ENCODE data around the gene IL1RAPL2.

IL1RAPL2 gene

DNA sequence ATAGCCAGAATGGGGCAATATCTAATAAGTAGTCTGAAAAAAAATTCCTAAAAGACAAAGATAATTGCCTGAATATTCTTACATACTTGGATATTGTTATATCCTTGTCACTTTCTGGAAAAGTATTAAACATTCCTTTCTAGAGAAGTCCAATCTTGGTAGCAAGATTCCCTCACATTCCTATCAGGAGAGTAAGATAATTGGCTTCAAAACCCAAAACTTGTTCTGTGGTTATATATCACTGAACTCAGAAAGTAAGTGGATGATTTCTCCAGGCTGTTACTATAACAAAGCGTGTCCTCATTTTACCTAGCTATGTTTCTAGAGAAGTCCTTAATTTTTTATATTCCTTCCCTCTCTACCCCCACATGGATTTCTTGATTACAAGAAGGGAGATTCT lies 700.5 kb downstream of the IL1RAPL2 start:
- no peak for DNase-seq (ENCODE audit: low read depth in 2 of 2)

DNA sequence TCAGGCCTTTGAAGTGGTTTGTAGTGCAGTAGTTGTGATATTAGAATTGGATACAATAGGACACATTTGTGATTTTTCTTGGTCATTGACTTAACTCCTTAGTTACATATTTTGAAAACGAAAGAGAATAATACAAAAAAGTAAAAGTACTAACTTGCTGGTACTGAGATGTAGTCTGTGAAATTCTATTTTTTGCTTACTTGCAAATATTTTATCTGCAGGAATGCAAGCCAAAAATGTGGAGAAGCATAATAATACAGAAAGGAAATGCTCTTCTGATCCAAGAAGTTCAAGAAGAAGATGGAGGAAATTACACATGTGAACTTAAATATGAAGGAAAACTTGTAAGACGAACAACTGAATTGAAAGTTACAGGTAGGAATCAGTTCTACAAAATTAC lies 701.2 kb downstream of the IL1RAPL2 start:
- DNase-seq (ENCODE audit: low read depth in 2 of 2), result no peak

DNA sequence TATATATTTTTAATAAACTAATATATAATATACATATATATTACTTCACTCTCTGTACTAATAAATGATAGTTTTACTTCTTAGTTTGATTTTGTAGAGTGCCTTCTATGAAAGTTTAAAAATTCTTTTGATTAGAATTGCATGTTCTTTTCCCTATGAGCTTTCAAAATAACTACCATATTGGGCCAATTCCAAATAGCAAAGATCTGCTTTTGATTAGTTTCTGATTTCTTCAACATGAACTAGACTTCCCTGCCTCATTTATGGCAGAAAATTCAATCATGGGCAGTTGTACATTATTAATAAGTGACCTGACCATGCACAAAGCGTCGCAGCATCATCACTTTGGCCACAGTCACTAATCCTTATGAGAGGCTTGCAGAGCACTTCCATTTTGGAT lies 703.4 kb downstream of the IL1RAPL2 start:
- DNase-seq (ENCODE audit: low read depth in 2 of 2), result no peak

DNA sequence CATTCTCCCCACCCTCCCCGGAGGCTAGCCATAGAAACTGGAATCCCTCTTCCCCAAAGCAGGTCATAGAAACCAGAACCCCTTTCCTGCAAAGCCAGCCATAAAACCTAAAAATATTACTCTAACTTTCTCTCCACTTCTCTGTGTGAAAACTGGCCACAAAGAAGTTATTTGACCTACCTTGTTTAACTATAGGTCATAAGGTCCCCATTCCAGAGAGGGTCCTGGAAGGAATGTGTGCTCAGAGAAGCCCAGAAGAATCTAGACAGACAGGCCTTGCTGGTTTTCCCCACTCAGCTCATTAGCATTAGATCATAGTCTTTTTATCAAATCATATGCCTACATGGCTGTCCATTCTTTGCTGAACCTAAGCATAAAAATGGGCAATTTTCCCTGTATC lies 707.3 kb downstream of the IL1RAPL2 start:
- no peak for DNase-seq (ENCODE audit: low read depth in 2 of 2)

DNA sequence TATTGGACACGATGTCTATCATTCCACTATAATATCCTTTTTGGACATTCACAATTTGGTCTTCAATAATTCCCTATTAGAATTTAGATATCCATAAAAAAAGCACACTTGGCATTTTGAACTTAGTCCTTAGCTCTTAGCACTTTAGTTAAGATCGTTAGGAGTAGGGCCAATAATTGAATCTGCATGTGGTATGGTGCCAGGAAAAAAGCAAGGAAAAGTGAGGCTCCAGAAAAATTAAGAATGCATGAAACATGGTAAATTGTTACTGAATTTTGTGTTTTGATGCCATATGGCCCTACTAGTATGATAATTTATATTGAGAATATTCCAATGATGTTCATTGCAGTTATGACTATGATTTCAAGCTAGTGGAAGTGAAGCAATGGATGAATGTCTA lies 708.1 kb downstream of the IL1RAPL2 start:
- DNase-seq (ENCODE audit: low read depth in 2 of 2), result no peak

DNA sequence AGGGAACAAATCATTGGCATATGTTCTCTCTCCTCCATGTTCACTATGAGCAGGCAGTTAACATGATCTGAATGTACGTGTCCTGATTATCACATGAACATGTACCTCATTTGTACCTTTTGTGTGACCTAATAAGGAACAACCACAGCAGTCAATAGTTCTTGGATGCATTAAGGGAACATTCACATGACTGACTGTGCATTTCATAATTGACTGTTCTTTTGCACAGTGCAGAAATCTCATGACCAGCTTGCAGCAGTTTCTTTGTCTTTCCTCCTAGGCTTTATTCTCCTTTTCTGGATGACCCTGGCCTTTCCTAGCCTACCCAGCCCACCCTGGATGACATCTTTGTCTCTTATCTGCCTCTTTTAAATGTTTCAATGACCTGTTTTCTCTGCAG lies 711.1 kb downstream of the IL1RAPL2 start:
- DNase-seq (ENCODE audit: low read depth in 2 of 2), result no peak

DNA sequence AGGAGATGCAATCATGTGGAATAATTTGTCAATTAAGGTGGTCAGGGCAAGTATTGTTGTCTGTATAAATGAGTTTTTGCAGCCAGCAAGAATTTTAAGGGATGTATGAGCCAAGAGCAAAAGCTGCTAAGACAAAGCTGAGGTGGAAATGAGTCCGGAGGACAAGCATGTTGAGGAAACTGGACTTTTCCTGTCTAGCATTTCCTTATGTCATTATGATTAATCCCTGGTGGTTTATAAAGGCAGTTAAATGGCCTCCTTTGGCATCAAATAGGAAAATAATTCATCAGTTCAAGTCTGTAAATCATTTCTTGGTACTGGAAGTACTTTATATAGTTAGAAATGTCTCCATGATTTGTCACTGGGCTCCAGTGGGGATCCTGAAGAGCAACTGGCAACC lies 716.1 kb downstream of the IL1RAPL2 start:
- DNase-seq (ENCODE audit: low read depth in 2 of 2), result no peak

DNA sequence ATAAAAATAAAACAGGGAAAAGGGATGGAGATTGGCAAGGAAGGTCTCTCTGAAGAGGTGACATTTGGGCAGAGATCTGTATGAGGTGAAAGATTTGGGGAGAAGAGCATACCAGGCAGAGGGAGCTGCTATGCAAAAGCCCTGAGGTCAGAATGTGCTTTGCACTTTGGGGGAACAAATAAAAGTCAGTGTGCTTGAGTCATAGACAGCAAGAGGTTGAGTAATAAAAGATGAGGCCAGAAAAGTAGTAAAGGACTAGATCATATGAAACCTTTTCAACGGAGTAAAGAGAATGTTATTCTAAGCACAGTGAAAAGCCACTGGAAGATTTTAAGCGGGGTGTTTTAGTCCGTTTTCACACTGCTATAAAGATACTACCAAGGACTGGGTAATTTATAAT lies 731.0 kb downstream of the IL1RAPL2 start:
- no peak for DNase-seq (ENCODE audit: low read depth in 2 of 2)

DNA sequence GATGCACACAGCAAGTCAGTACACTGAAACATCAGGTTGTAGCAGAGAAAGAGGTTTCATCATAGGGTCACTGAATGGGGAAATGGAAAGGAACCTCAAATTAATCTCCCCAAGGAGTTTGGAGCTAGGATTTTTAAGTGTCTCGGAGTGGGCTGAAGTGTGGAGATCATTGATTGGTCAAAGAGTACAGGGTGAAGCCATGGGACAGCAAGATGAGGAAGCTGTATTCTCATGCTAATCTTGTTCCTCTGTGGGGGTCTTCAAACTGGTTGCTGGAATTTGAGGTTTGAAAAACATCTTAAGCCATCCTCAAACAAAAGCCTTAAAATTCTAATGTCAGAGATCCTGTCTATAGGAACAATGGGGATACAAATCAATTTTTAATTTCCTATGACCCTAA lies 733.3 kb downstream of the IL1RAPL2 start:
- no peak for DNase-seq (ENCODE audit: low read depth in 2 of 2)

DNA sequence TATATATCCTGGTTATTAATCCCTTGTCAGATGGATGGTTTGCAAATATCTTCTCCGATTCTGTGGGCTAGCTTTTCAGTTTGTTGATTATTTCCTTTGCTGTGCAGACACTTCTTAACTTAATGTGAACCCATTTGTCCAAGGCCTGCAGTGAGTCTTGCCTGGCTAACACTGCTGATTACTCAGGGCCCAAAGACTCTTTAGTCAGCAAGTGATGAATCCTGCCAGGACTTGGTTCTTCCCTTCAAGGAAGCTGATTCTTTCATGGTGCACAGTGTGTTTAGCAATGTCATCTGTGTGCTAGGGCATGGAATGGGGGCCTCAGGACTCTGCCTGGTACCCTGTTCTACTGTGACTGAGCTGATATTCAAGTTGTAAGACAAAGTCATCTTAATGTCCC lies 736.2 kb downstream of the IL1RAPL2 start:
- DNase-seq (ENCODE audit: low read depth in 2 of 2), result no peak

DNA sequence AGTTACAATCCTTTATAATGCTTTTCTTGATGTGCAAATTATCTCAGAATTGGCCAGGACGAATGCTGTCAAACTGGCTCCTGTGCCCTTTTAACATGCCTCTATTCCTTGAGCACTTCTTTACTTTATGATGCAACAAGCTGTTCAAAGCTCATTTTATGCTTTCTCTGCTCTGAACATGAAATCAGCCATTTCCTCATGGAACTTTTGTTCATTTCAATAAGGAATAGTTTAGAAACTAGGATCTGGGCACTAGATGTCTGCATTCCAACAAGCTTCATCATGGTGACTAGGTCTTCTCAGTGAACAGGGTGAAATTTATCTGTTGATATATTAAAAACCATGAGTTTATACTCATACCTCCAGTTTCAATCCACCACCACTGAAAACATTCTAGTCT lies 741.8 kb downstream of the IL1RAPL2 start:
- no peak for DNase-seq (ENCODE audit: low read depth in 2 of 2)

DNA sequence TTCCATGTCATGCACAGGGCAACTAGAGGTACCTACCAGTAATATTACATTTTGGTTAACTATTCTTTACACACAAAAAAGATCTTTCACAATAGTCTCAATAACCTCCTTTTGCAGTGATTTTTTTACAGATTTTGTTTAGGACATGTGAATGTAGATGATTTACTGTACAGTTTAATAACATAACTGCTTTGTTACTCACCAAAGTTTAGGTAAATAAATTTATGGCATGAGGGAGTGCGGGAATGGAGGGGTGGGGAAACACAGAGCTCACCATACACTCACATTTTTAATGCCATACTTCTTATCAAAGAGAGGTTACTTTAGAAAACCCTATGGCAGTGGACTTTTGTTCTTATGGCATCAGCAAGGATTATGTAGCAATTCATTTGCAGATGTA lies 747.6 kb downstream of the IL1RAPL2 start:
- DNase-seq (ENCODE audit: low read depth in 2 of 2), result no peak

DNA sequence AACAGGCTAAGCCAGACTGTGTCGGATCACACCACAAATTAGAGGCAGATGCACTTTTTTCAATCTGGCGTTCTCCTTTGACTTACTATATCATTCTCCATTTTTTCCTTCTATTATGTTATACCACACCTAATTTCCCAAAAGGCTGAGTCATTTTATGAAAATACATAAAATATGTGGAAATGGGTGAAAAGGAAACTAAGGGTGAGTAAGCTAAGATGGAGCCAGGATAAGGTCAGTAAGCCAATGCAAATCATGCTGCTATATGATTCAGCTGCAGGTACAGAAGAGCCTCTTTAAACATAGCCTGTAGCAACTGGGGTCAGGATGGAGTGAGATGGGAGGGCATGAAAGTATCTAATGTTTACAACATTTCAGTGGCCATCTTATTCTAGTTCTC lies 748.5 kb downstream of the IL1RAPL2 start:
- no peak for DNase-seq (ENCODE audit: low read depth in 2 of 2)

DNA sequence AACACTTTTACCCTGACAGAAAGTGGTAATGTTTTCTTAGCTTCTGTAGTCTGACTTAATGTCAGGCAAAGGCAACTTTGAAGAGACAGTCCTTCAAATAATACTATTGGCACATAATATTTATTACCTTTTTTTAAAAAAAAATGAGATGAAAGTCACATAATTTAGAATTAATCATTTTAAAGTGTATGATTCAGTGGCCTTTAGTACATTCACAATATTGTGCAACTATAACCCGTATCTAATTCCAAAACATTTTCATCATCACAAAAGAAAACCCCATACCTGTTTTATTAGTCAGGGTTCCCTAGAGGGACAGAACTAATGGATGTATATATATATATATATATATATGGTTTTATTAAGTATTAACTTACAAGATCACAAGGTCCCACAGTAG lies 749.2 kb downstream of the IL1RAPL2 start:
- DNase-seq (ENCODE audit: low read depth in 2 of 2), result no peak

DNA sequence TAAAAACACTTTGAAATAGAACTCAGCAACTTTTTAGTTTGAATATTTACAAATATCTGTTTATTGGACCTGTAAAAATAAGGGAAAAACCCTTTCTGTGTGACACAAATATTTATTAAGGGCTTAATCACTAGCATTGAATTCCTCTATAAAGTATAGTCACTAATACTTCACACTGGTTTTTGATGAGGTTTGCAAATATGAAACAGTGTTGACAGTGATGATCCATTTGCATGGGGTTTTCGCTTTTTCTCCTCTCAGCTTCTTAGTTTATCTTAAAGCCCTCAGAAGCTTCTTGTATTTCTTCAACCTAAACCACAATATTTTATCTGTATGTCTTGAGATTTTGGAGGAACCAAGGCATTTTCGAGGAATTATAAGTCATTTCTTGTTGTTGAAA lies 751.1 kb downstream of the IL1RAPL2 start:
- no peak for DNase-seq (ENCODE audit: low read depth in 2 of 2)

DNA sequence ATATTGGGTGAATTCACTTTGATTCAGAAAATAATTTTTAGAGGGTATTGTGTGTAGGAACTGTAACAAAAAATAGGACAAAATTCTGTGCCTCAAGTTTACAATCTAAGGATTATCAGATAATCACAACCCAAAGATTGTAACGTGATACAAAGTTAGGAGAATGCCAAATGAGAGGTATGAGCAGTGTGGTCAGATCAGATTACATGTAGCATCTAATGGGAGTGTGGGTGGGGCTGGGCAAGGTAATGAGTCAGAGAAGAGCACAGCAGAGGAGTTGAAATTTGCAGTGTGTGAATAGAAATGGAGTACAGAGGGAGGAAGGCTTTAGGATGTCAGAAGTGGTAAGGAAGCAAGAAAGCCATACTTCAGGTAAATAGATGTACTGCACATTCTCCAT lies 757.9 kb downstream of the IL1RAPL2 start:
- DNase-seq (ENCODE audit: low read depth in 2 of 2), result no peak

DNA sequence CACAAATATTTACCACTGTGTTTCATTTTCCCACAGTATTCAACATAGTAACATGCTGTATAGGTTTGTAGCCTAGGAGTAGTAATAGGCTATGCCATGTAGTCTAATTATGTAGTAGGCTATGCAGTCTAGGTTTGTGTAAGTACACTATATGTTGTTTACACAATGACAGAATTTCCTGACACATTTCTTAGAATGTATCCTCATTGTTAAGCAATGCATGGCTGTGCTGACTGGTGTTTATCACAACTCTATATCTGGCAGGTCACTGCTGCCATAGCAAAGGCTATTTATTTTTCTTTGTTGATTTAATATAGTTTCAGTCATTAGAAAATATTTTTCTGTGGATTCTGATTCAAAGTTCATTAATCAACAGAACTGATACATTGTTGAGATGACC lies 762.8 kb downstream of the IL1RAPL2 start:
- no peak for DNase-seq (ENCODE audit: low read depth in 2 of 2)

DNA sequence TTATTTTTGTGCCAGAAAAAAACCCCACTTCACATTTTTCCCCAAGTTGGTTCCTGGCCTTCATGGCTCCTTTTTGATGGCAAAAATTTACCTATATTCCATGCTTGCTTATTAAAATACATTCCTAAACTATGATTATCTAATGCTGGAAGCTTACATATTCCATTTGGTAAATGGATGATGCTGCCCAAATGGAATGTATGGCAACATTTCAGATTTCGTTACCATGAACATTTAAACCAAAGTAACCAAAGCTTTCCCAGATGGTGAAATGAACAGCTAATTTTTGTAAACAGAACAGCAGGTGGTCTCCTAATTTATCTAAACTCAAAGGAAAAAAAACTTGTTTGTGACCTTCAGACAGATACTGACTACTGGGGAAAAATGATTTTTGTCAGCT lies 765.2 kb downstream of the IL1RAPL2 start:
- no peak for DNase-seq (ENCODE audit: low read depth in 2 of 2)

DNA sequence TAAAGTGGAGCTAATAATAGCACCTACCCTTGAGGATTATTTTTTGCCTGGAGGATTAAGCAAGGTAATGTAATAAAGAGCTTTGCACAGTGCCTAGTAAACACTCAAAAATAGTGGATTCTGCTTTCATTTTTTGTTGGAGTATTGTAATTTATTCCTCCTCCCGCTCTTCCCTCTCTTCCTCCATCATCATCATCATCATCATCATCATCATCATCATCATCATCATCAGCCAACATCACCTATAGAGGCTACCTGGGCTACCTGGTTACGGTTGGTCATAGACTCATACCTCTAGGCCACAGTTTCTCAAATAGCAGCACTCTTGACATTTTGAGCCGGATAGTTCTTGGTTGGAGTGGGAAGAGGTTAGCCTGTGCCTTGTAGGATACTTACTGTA lies 781.4 kb downstream of the IL1RAPL2 start:
- DNase-seq (ENCODE audit: low read depth in 2 of 2), result no peak

DNA sequence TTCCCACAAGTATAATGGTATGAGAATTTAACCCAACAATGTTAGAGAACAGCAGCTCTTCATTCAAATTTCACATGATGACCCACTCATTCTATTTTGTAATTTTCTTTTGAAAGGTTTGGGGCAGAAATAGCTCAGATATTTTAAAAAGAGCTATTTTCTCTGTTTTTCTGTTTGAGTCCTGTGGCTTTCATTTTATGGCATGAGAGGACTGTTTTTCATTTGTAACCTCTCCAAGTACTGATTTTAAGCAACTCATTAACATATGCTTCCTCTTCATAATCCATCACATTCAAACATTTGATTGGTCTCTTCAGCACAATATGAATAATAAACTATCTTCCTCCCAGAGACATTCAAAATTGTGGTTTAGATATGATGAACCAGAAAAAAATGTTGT lies 783.5 kb downstream of the IL1RAPL2 start:
- no peak for DNase-seq (ENCODE audit: low read depth in 2 of 2)

DNA sequence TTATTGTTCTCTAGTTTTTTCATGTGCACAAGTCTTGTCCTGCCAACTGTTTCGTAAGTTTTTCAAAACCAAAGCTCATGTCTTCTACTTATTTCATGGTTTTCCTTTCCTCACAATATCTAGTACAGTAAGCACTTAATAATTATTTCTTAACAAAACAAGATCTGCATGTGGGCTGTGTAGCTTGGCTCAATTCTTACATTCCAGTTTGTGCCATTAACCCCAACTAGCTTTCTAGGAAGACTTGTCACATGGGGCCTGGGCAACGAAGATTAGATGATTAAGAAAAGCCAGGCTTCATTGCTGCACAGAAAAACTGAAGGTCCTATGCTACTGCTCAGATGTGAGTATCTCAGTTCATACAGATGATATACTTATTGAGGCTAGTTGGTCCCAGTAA lies 809.8 kb downstream of the IL1RAPL2 start:
- no peak for DNase-seq (ENCODE audit: low read depth in 2 of 2)

DNA sequence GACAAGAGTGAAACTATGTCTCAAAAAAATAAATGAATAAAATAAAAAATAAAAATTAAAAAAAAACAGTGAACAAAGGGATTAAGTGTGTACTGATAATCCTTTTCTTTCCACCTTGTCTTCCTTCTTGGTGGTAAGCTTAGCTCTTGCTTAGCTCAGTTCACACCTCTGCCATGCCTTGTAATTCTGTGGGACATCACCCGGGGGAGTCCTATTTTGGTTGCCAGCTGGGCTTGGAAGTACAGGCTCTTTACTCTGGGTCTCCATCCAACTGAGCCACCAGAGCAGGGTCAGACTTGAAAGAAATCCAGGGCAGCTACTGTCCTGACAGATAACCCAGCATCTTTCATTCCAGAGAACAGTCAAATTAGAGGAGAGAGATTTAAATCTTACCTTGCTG lies 858.7 kb downstream of the IL1RAPL2 start:
- no peak for DNase-seq (ENCODE audit: low read depth in 2 of 2)

DNA sequence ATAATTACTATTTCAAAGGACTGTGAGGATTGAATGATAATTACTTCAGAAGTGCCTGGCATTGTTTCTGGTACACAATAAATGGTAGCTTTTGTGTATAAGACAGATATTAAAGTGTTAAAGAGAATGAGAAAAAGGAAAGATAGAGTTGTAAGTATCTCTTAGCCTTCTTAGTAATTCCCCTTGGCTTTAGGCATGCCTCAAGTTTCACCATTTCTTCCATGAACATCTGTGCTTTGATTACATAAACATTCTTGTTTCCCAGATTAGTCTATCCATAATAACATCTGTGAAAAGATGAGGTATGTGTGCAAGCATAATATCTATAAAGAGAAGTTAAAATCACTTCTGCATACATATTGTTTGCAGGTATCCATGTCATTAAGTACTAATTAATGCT lies 885.4 kb downstream of the IL1RAPL2 start:
- DNase-seq (ENCODE audit: low read depth in 2 of 2), result no peak

DNA sequence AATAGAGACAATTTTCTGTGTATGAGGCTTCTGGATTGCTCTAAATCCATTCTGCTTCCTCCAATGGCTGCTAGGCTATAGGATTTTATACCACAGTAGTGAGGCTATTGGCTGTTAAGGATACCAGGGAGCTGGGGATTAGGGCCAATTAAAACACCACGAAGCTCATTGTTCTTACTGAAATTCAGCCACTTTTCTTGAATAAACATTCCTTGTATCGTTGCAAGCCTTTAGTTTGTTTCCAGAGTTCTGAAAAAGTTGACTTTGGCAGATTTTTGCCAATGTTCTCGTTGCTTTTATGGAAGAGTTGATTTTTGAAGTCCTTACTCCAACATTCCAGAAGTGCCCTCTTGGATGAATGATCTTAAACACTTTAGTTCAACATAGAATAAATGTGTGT lies 892.8 kb downstream of the IL1RAPL2 start:
- no peak for DNase-seq (ENCODE audit: low read depth in 2 of 2)

DNA sequence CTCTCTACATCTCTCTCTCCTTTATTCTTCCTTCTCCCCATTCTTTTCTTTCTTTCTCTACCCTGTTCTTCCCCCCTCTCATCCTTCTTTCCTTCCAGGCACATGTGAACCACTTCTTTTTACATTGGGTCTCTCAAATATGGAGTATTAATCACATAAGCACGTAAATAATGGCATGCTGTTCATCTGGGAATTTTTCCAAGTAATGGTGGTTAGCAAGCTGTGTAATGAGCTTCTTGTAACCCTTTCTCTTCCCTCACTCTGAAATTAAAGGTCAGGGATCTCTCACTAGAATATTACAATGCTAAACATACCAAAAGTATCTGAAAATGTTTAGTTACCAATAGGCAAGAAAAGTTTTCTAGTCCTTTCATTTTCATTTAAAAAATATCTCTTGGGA lies 894.4 kb downstream of the IL1RAPL2 start:
- DNase-seq (ENCODE audit: low read depth in 2 of 2), result no peak
